GM12872 (cell line): Measurements from ENCODE around the gene TTLL13.

ENCODE experiments used
- CTCF ChIP-seq: IDR thresholded peaks from 3 replicates; pipeline ENCODE4 v1.5.1; 2011; ENCODE audit warnings: low read depth, mild to moderate bottlenecking, low read length, moderate library complexity; ENCODE audit not compliant: insufficient read depth

The TTLL13 gene

DNA sequence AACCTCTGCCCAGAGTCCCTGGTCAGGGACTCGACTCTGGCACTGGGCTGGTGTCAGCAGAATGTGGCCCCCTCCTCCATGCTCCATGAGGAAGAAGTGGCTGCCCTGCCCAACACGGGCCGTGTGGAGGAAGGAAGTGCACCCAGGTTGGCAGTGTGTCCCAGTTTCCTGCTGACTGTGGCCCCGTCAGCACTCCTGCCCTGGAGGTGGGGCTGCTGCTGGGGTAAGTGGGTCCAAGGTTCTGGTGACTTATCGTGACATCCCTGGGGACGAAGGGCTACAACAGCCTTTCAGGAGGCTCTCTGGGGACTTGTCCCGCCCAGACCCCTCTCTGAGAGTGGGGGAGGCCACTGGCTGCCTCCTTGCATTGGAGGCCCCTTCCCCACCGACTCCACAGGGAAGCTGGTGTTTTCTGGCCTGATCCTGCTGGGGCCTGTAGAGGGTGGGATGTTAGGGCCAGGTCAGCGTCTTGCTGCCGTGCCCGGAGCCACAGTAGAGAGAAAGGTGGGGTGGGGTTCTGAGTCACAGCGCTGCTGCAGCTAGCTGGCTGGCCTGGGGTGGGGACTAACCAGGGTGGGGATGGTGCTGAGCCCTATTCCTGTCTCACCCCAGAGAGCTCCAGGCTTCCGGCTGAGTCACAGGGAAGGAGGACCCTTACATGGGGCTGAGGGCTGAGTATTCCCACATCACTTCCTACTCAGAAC is 37.8 kb upstream of the TTLL13 start:
- TF ChIP-seq CTCF: no peak

GRCh38 chr15:90212221-90213098 is 36.9 kb upstream of the TTLL13 start:
- no peak for TF ChIP-seq CTCF

- TF ChIP-seq CTCF: no peak
Measured at GRCh38 chr15:90213122-90213817, 36.1 kb upstream of the TTLL13 start.

DNA sequence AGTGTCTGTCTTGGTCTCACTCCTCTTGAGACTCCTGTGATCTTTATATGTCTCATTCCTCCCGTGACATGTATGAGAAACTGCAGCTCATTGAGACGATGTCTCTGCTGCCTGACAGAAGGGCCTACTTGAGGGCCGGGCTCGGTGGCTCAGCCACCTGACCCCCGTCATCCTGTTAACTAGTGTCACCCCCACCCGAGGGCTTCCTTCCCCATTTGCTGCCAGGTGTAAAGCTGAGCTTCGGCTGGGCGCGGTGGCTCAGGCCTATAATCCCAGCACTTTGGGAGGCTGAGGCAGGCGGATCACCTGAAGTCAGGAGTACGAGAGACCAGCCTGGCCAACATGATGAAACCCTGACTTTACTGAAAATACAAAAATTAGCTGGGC is 35.5 kb upstream of the TTLL13 start:
- no peak for TF ChIP-seq CTCF

DNA sequence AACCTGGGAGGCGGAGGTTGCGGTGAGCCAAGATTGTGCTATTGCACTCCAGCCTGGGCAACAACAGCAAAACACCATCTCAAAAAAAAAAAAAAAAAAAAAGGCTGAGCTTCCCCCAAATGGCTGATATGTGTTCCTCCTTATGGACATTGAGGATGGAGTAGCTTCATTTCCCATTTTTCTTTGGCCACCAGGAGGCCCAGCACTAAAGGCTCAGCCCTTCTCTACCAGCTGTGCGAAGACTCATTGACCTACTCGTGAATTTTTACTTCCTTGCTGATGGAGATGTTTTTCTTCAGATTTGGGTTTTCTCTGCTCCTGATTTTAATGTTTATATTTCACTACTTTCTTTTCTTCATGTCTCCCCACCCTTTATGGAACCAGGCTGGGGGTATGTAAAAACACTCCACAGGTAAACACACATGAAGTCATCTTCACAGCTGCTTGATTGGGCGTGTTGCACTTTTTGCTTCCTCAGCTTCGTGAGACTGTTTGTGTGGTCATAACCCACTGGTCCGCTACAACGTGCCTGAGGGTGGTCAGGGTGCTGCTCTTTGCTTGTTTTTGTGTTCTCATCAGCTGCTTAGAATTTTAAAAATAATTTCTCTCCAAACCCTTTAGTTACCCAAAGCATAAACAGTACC is 34.7 kb upstream of the TTLL13 start:
- 0 out of 3 replicates have a peak, but pooled peaks have one; percentile 23 for TF ChIP-seq CTCF

DNA sequence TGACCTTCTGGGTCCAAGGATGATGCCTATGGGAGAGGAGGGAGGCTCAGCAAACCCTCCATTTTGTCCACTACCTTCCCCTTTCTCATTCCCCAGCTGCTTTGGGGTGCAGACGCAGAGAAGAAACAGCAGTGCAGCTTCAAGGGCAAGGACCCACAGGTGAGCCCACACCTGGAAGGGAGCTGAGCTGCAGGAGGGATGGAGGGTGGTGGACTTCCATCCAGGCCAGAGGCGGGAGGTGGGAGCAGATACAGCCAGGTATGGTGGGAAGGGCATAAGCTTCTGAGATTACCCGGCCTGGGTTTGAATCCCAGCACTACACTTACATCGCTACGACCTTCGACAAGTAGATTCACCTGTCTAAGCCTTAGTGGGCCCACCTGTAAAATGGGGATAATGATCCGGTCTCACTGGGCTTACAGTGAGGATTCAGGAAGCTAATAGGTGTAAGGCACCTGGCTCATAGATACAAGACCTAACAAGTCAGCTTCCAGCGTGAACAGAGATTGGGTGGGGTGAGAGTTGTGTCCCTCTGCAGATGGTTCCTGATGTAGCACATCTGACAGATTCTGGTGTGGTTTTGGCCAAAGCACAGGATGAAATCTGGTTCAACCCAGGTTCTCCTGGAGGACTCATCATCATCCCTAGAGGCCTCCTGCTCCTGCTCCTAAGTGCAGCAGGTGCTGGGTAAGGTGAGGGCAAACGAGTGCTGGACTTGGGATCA is 31.5 kb upstream of the TTLL13 start:
- no peak for TF ChIP-seq CTCF
